WI38 (cell line): ENCODE results near the gene TEAD1.

Experiments used
- H3K4me3 ChIP-seq: 2 replicates; pipeline ENCODE4 v1.5.1; 2011; ENCODE audit warnings: low read depth, mild to moderate bottlenecking, control low read depth, low read length
- TF ChIP-seq, protein P1 (sequence below): IDR thresholded peaks from 2 replicates; pipeline ENCODE4 v1.5.1; 2012; ENCODE audit warnings: low read depth, mild to moderate bottlenecking, control low read depth, low read length

The TEAD1 gene

DNA sequence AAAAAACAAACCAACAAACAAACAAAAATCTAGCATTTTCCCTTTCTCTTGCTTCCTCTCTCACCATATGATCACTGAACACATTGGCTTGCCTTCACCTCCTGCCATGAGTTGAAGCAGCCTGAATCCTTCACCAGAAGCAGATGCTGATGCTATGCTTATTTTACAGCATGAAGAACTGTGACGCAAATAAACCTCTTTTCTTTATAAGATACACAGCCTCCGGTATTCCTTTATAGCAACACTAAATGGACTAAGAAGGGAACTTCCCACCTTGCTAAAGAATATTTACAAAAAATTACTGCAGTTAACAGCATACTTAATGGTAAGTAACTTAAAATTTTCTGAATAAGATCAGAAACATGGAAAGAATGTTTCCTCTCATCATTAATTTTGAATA lies 27.7 kb upstream of the TEAD1 start:
- TF ChIP-seq, protein P1, sequence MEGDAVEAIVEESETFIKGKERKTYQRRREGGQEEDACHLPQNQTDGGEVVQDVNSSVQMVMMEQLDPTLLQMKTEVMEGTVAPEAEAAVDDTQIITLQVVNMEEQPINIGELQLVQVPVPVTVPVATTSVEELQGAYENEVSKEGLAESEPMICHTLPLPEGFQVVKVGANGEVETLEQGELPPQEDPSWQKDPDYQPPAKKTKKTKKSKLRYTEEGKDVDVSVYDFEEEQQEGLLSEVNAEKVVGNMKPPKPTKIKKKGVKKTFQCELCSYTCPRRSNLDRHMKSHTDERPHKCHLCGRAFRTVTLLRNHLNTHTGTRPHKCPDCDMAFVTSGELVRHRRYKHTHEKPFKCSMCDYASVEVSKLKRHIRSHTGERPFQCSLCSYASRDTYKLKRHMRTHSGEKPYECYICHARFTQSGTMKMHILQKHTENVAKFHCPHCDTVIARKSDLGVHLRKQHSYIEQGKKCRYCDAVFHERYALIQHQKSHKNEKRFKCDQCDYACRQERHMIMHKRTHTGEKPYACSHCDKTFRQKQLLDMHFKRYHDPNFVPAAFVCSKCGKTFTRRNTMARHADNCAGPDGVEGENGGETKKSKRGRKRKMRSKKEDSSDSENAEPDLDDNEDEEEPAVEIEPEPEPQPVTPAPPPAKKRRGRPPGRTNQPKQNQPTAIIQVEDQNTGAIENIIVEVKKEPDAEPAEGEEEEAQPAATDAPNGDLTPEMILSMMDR: no peak
- no peak overlapping the region for H3K4me3 ChIP-seq

DNA sequence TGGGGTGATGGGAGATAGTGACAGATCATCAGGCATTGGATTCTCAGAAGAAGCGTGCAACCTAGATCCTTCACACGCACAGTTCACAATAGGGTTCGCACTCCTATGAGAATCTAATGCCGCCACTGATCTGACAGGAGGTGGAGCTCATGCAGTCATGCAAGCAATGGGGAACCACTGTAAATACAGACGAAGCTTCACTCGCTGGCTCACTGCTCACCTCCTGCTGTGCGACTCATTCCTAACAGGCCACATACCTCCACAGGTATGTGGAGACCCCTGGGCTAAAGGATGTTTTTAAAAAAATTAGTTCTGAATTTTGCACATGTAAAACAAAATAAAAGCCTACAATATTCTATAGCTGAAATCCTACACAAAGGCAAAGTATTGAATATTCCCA lies 20.5 kb upstream of the TEAD1 start:
- TF ChIP-seq, protein P1: no peak

DNA sequence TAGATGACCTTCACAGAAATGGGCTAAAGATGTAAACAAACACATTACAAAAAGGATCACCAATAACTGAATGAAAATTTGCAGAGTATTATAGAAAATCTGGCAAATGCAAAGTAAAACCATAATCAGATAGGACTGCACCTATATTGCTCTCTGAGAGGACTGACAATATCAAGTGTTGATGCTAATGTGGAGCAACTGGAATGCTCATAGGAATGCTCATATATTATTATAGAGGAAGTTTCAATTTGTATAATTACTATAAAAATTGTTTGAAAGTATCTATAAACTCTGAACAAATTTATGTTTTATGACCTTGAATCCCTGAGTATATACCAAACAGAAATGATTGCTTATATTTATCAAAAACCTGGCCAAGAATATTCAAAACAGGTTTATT lies 18.4 kb upstream of the TEAD1 start:
- no peak overlapping the region for H3K4me3 ChIP-seq
- TF ChIP-seq, protein P1: no peak

More for the DNA sequence above, 20.5 kb upstream of the TEAD1 start:
- no peak overlapping the region for H3K4me3 ChIP-seq

DNA sequence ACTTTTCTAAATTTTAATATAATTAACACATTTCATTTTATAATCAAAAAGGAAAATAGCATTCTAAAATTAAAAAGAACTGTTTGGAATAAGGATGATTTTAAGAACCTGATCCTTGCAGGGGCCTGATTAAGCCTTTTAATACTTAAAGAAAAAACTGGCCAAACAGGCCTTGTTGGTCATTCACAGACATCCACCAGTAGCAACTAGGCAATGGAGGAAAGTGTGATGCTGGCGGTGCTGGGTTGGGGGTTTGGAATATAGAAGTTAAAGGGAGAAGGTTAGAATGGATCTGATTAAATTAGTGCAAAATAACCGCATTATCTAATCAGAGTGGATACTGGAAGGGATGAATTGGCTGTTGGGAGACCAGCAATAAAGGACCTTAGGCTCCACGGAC lies 16.9 kb upstream of the TEAD1 start:
- TF ChIP-seq, protein P1: no peak
- H3K4me3 ChIP-seq: no peak overlapping the region

DNA sequence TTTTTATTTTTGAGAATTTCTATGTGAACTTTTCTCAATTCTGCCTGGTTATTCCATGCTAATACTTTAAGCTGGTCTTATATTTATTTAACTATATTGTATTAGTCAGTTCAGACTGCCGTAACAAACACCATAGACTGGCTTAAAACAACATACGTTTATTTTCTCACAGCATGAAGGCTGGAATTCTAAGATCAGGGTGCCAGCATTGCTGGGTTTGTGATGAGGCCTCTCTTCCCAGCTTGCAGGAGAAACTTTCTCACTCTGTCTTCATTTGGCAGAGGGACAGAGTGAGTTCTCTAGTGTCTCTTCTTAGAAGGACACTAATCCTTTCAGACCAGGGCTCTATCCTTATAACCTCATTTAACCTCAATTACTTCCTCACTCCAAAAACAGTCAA lies 16.2 kb upstream of the TEAD1 start:
- TF ChIP-seq, protein P1: no peak
- H3K4me3 ChIP-seq: no peak overlapping the region

DNA sequence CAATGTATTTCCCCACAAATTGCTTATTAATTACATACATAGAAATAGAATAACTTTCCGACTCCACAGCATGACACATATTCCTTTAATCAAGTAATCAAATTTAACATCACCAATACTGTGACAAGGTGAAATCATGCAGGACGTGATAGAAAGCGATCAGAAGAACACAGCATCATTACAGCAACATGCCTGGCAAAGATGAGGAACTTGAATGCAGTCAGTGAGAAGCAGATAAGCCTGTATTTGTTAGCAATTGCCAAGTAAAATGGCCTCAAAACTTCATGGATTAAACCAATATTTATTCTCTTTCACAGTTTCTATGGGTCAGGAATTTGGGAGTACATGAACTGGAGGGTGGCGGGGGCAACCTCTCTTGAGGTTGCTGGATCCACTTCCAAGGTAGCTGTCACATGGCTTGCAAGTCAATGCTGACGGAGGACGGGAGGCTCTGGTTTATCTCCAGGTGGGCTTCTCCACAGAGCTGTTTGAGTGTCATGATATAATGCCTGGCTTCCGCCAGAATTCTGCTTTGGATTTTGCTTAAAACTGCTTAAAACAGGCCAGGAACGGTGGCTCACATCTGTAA lies 12.0 kb upstream of the TEAD1 start:
- TF ChIP-seq, protein P1: no peak
- no peak overlapping the region for H3K4me3 ChIP-seq

DNA sequence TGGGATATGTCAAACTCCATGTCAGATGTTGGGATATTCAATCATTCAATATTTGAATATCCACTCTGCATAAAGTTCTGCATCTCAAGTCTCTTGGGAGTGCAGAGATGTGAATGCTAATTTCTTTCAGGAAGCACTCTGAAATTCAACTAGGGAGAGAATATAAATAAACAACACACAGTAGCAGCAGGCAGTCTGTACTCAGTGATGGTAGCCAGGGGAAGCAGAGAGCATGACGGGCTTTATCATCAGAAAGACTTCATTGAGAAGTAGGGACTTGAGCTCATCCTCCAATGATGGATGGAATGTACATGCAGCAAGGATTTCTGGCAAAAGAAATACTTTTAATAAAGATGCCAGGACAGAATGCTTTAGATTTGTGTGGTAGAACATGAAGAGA lies 9.8 kb upstream of the TEAD1 start:
- TF ChIP-seq, protein P1: no peak
- H3K4me3 ChIP-seq: no peak overlapping the region
